ENCODE data around the gene GRN.

- TF ChIP-seq EZH2 (IDR thresholded peaks at IDR 0.05; ENCODE audit: low read length, unreplicated experiment) (no peak), EZH2phosphoT487 (IDR thresholded peaks at IDR 0.05; ENCODE audit: borderline replicate concordance, low read length) (no peak)
- TF ChIP-seq, protein P1, sequence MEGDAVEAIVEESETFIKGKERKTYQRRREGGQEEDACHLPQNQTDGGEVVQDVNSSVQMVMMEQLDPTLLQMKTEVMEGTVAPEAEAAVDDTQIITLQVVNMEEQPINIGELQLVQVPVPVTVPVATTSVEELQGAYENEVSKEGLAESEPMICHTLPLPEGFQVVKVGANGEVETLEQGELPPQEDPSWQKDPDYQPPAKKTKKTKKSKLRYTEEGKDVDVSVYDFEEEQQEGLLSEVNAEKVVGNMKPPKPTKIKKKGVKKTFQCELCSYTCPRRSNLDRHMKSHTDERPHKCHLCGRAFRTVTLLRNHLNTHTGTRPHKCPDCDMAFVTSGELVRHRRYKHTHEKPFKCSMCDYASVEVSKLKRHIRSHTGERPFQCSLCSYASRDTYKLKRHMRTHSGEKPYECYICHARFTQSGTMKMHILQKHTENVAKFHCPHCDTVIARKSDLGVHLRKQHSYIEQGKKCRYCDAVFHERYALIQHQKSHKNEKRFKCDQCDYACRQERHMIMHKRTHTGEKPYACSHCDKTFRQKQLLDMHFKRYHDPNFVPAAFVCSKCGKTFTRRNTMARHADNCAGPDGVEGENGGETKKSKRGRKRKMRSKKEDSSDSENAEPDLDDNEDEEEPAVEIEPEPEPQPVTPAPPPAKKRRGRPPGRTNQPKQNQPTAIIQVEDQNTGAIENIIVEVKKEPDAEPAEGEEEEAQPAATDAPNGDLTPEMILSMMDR (conservative IDR thresholded peaks at IDR 0.05; ENCODE audit: low read depth, low read length), result no peak
Measured at GRCh38 chr17:44346064-44346844, 1.2 kb downstream of the GRN start.
